NB4 (cell line): ENCODE data around the gene GRID1.

Experiments
- DNase-seq: peaks from one replicate; pipeline ENCODE4 v3.0.0; 2010; ENCODE audit warnings: low read depth
- H3K4me3 ChIP-seq: one replicate; pipeline ENCODE4 v1.5.1; 2011; ENCODE audit warnings: mild to moderate bottlenecking, low read depth, low read length, moderate library complexity
- CTCF ChIP-seq: IDR thresholded peaks from one replicate; pipeline ENCODE4 v1.5.1; 2012; ENCODE audit warnings: low read depth, low read length
- MAX ChIP-seq: IDR thresholded peaks from 2 replicates; pipeline ENCODE4 v1.6.1; 2011; ENCODE audit warnings: low read depth, low read length
- MYC ChIP-seq: IDR thresholded peaks from 2 replicates; pipeline ENCODE4 v1.6.1; 2011; ENCODE audit warnings: low read depth, low read length
- POLR2A ChIP-seq: IDR thresholded peaks from 2 replicates; pipeline ENCODE4 v1.6.1; 2011; ENCODE audit warnings: mild to moderate bottlenecking; ENCODE audit not compliant: insufficient read length; ENCODE audit errors: extremely low read depth

Gene GRID1

GRCh38 chr10:86255405-86256251 is 111.0 kb downstream of the GRID1 start:
- TF ChIP-seq CTCF (no peak), POLR2A (no peak), MAX (no peak), MYC (no peak)
- no peak for DNase-seq
- H3K4me3 ChIP-seq, result no peak overlapping the region

- H3K4me3 ChIP-seq, result no peak overlapping the region
- no peak for DNase-seq
- TF ChIP-seq MAX (no peak), CTCF (no peak), MYC (no peak), POLR2A (no peak)
These were observed 111.9 kb downstream of the GRID1 start for GRCh38 chr10:86254526-86255174.

GRCh38 chr10:86254081-86254480 is 112.5 kb downstream of the GRID1 start:
- no peak for TF ChIP-seq POLR2A
- no peak for TF ChIP-seq MAX
- no peak for TF ChIP-seq CTCF
- TF ChIP-seq MYC, result no peak
- no peak overlapping the region for H3K4me3 ChIP-seq
- DNase-seq, result no peak

- DNase-seq, result peak; percentile 44
- H3K4me3 ChIP-seq, result no peak overlapping the region
- TF ChIP-seq MAX, result no peak
- no peak for TF ChIP-seq MYC
- TF ChIP-seq CTCF, result no peak
- no peak for TF ChIP-seq POLR2A
These were observed 113.2 kb downstream of the GRID1 start for GRCh38 chr10:86253091-86254072.

GRCh38 chr10:86252556-86252955 is 114.0 kb downstream of the GRID1 start:
- TF ChIP-seq POLR2A, result no peak
- no peak for TF ChIP-seq MYC
- TF ChIP-seq CTCF, result no peak
- TF ChIP-seq MAX, result no peak
- H3K4me3 ChIP-seq, result no peak overlapping the region
- DNase-seq, result no peak
